Activated CD4-positive, alpha-beta T cell treated with anti-CD3 and anti-CD28 coated beads for 36 hours (primary cell): ENCODE measurements around the gene WIPF1. TPM values are rescaled to one million over a fixed set of nuclear protein-coding genes. Genes with fewer than 3 reads are reported as not detected.

Source experiments
- ATAC-seq: fragments of 200-7000 bp; cut with Tn5 transposase; one replicate; pipeline ENCODE4 v1.10.0; 2021; ENCODE audit warnings: mild to moderate bottlenecking, moderate library complexity
- CTCF ChIA-PET: fragments of 350-600 bp; sonication (Branson Sonifier 250); formaldehyde crosslinking; loops from one replicate; lab custom pipeline; 2021; ENCODE audit warnings: antibody characterized with exemption; lab: Charles Lee
- POLR2A ChIA-PET: fragments of 350-600 bp; sonication (Branson Sonifier 250); formaldehyde crosslinking; loops from one replicate; lab custom pipeline; 2021; ENCODE audit warnings: antibody characterized with exemption, inconsistent platforms; lab: Charles Lee
- DNase-seq: peaks from one replicate; pipeline ENCODE4 v3.0.0-alpha.2; 2020
- H3K27ac Mint-ChIP-seq: one replicate; pipeline ENCODE4 v1.8.0; 2021; ENCODE audit warnings: mixed read lengths
- H3K27me3 Mint-ChIP-seq: one replicate; pipeline ENCODE4 v1.8.0; 2021; ENCODE audit warnings: mixed read lengths
- H3K36me3 Mint-ChIP-seq: one replicate; pipeline ENCODE4 v1.8.0; 2021; ENCODE audit warnings: low read depth, mixed read lengths
- H3K4me1 Mint-ChIP-seq: one replicate; pipeline ENCODE4 v1.8.0; 2021; ENCODE audit warnings: mixed read lengths
- H3K4me3 Mint-ChIP-seq: one replicate; pipeline ENCODE4 v1.8.0; 2021; ENCODE audit warnings: mild to moderate bottlenecking, moderate library complexity, mixed read lengths
- H3K9me3 Mint-ChIP-seq: one replicate; pipeline ENCODE4 v1.8.0; 2021; ENCODE audit warnings: low read depth, mixed read lengths
- intact Hi-C, 2 experiments: fragments of 100-400 bp; cut with DNase I in 1 of 2; cut with micrococcal nuclease in 1 of 2; formaldehyde crosslinking; loops; one replicate each; pipeline versions ENCODE4 v1.14.2 to v1.15.1; 2022 to 2024; cut with DNase I, micrococcal nuclease
- total RNA-seq, 2 experiments: library from RNA; stranded (reverse); gene quantifications; one replicate each; pipeline ENCODE4 v1.2.3, GENCODE V29; 2021

The WIPF1 gene
- total RNA-seq, 2 experiments from 2014 or later = 161 to 188 TPM

GRCh38 chr2:174575124-174575776 is 22.4 kb downstream of the WIPF1 start:
- POLR2A ChIA-PET = no interaction called here
- peaks cover 74% of the 10 kb centered on the region for H3K4me1 Mint-ChIP-seq
- intact Hi-C loops = loop anchor here in 1 of 2 experiments (10.0 kb wide), 1 partner anchor 260 kb away; no protein-coding TSS in a partner anchor
- no peak for DNase-seq
- H3K36me3 Mint-ChIP-seq = peaks cover 66% of the 10 kb centered on the region
- H3K4me3 Mint-ChIP-seq = no peak overlapping the region
- CTCF ChIA-PET = interaction anchor here (0.6 to 12.9 kb wide), 9 partner anchors 9 to 249 kb away, joined by 3 to 172 read pairs (median 4); no protein-coding TSS in a partner anchor
- H3K27ac Mint-ChIP-seq = peak overlapping the region; percentile 68
- no peaks in the 10 kb centered on the region for H3K27me3 Mint-ChIP-seq
- ATAC-seq = no peak
- no peaks in the 10 kb centered on the region for H3K9me3 Mint-ChIP-seq

- no peaks in the 10 kb centered on the region for H3K9me3 Mint-ChIP-seq
- H3K4me1 Mint-ChIP-seq = peaks cover 74% of the 10 kb centered on the region
- POLR2A ChIA-PET = no interaction called here
- no peak overlapping the region for H3K4me3 Mint-ChIP-seq
- DNase-seq (no peak), ATAC-seq (no peak)
- CTCF ChIA-PET = interaction anchor here (0.6 to 12.9 kb wide), 10 partner anchors 10 to 1412 kb away, joined by 3 to 172 read pairs (median 4); no protein-coding TSS in a partner anchor
- intact Hi-C loops = loop anchor here in 1 of 2 experiments (10.0 kb wide), 1 partner anchor 260 kb away; no protein-coding TSS in a partner anchor
- H3K27me3 Mint-ChIP-seq = no peaks in the 10 kb centered on the region
- H3K27ac Mint-ChIP-seq = peak overlapping the region; percentile 64
- H3K36me3 Mint-ChIP-seq = peaks cover 67% of the 10 kb centered on the region
Observed at GRCh38 chr2:174574657-174575056, 22.9 kb downstream of the WIPF1 start.

- no peak overlapping the region for H3K4me3 Mint-ChIP-seq
- peaks cover 68% of the 10 kb centered on the region for H3K36me3 Mint-ChIP-seq
- ATAC-seq (peak; percentile 35), DNase-seq (peak; percentile 64)
- no peaks in the 10 kb centered on the region for H3K27me3 Mint-ChIP-seq
- intact Hi-C loops = loop anchor here in 1 of 2 experiments (2.0 to 10.0 kb wide), 2 partner anchors 61 to 261 kb away; no protein-coding TSS in a partner anchor
- CTCF ChIA-PET = interaction anchor here (0.6 to 12.9 kb wide), 11 partner anchors 9 to 1462 kb away, joined by 3 to 172 read pairs (median 4); no protein-coding TSS in a partner anchor
- peaks cover 75% of the 10 kb centered on the region for H3K4me1 Mint-ChIP-seq
- H3K27ac Mint-ChIP-seq = peak overlapping the region; percentile 91
- POLR2A ChIA-PET = interaction anchor here (0.6 to 0.7 kb wide), 2 partner anchors 60 to 77 kb away, joined by 3 to 5 read pairs; no protein-coding TSS in a partner anchor
- no peaks in the 10 kb centered on the region for H3K9me3 Mint-ChIP-seq
Observed at GRCh38 chr2:174573621-174574081, 24.0 kb downstream of the WIPF1 start.

DNA sequence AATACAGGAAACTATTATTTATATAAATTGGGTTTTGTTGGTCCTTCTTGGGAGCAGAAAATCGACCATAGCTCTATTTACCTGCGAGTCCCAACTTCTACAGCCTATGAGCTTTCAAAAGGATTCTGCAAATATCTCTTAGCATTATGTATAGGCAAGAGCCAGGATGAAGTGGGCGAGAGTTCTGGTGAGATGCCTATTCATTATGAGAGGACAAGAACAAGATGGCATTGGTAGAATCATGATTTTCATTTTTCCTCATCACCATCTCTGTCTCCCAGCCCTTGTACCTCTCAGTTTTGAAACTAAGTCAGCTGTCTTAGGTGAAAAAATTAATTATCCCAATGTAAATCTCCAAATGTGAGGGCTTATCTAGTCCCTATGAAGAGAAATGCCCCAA is 25.0 kb downstream of the WIPF1 start:
- peak overlapping the region; percentile 17 for H3K4me3 Mint-ChIP-seq
- ChIA-PET POLR2A (no interaction called here), CTCF (interaction anchor here (0.5 to 12.9 kb wide), 6 partner anchors 25 to 1471 kb away, joined by 3 to 172 read pairs (median 5); no protein-coding TSS in a partner anchor)
- H3K4me1 Mint-ChIP-seq = peaks cover 77% of the 10 kb centered on the region
- no peaks in the 10 kb centered on the region for H3K27me3 Mint-ChIP-seq
- H3K9me3 Mint-ChIP-seq = no peaks in the 10 kb centered on the region
- ATAC-seq (peak; percentile 81), DNase-seq (peak; percentile 62)
- peak overlapping the region; percentile 91 for H3K27ac Mint-ChIP-seq
- intact Hi-C loops = loop anchor here in 1 of 2 experiments (1.0 to 10.0 kb wide), 3 partner anchors 62 to 262 kb away; partner anchors contain the start of gene GPR155
- peaks cover 71% of the 10 kb centered on the region for H3K36me3 Mint-ChIP-seq

DNA sequence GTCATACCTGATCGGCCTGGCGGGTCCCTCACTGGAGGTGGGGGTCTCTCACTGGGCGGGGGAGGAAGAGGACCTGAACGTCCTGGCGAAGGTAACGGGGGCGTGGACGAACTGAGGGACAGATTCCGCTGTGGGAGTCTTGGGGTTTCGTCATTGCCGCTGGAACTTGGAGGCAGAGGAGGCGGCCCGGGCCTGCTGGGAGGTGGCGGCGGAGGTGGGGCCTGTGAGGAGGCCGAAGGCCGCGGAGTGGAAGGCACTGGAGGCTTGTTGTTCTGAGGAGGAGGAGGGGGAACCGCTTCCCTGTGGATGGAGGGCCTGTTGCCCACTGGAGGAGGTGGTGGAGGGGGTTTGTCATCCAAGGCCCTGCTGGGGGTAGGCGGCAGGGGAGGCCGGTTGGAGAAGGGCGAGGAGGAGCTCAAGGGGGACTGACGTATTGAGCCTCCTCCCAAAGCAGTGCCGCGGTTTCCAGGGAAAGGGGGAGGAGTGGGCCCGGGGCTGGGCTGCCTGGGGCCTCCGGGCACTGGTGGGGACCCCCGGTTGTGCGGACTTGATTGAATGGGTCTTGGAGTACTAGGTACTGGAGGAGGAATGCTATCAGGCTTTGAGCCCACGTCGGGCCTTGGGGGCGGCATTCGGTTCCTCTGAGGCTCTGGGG is 25.8 kb downstream of the WIPF1 start:
- ATAC-seq = no peak
- no peak overlapping the region for H3K4me3 Mint-ChIP-seq
- ChIA-PET POLR2A (interaction anchor here (0.6 kb wide), 1 partner anchor 176 kb away, joined by 4 read pairs; the partner anchor contains the start of gene SCRN3), CTCF (interaction anchor here (0.7 to 12.9 kb wide), 6 partner anchors 25 to 126 kb away, joined by 3 to 172 read pairs (median 4); no protein-coding TSS in a partner anchor)
- intact Hi-C loops = loop anchor here in 1 of 2 experiments (1.0 to 10.0 kb wide), 3 partner anchors 63 to 263 kb away; partner anchors contain the start of gene GPR155
- H3K4me1 Mint-ChIP-seq = peaks cover 81% of the 10 kb centered on the region
- DNase-seq = no peak
- H3K27me3 Mint-ChIP-seq = no peaks in the 10 kb centered on the region
- H3K36me3 Mint-ChIP-seq = peaks cover 79% of the 10 kb centered on the region
- no peaks in the 10 kb centered on the region for H3K9me3 Mint-ChIP-seq
- peak overlapping the region; percentile 74 for H3K27ac Mint-ChIP-seq

GRCh38 chr2:174570318-174570958 is 27.2 kb downstream of the WIPF1 start:
- H3K27ac Mint-ChIP-seq = peak overlapping the region; percentile 71
- POLR2A ChIA-PET = interaction anchor here (0.6 to 0.7 kb wide), 2 partner anchors 107 to 524 kb away, joined by 4 to 5 read pairs; no protein-coding TSS in a partner anchor

GRCh38 chr2:174569678-174570077 is 27.9 kb downstream of the WIPF1 start:
- POLR2A ChIA-PET = no interaction called here
- no peaks in the 10 kb centered on the region for H3K27me3 Mint-ChIP-seq
- H3K36me3 Mint-ChIP-seq = peaks cover 79% of the 10 kb centered on the region
- no peaks in the 10 kb centered on the region for H3K9me3 Mint-ChIP-seq
- DNase-seq (no peak), ATAC-seq (no peak)
- peaks cover 72% of the 10 kb centered on the region for H3K4me1 Mint-ChIP-seq
- CTCF ChIA-PET = interaction anchor here (0.8 to 1.0 kb wide), 3 partner anchors 63 to 124 kb away, joined by 3 read pairs; no protein-coding TSS in a partner anchor
- no peak overlapping the region for H3K4me3 Mint-ChIP-seq
- intact Hi-C loops = loop anchor here (2.0 to 10.0 kb wide), 2 partner anchors 61 to 265 kb away; no protein-coding TSS in a partner anchor
- peak overlapping the region; percentile 71 for H3K27ac Mint-ChIP-seq

More at GRCh38 chr2:174570318-174570958, 27.2 kb downstream of the WIPF1 start:
- intact Hi-C loops = loop anchor here in 1 of 2 experiments (10.0 kb wide), 1 partner anchor 264 kb away; no protein-coding TSS in a partner anchor
- ATAC-seq (no peak), DNase-seq (no peak)
- Mint-ChIP-seq H3K27me3 (no peaks in the 10 kb centered on the region), H3K36me3 (peaks cover 80% of the 10 kb centered on the region), H3K9me3 (no peaks in the 10 kb centered on the region), H3K4me1 (peaks cover 78% of the 10 kb centered on the region), H3K4me3 (no peak overlapping the region)
- CTCF ChIA-PET = interaction anchor here (0.8 to 1.0 kb wide), 4 partner anchors 62 to 123 kb away, joined by 3 to 4 read pairs (median 3); no protein-coding TSS in a partner anchor

DNA sequence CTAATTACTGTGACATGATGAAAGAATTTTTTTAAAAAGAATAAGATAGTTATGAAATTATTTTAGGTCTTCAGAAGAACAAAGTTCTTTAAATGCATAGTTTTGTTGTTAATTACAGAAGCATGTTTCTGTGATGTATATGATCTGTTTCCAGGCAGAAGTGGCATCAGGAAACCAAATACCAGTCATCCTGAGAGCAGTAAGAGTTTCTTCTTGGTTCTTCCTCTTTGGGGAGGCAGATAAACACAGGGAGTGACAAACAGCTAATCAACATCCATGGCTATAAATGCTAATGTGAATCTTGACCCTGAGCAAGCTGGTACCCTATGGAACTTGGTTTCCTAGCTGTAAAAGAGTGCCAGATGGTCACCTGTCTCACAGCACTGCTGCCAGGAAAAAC is 29.2 kb downstream of the WIPF1 start:
- Mint-ChIP-seq H3K27me3 (no peaks in the 10 kb centered on the region), H3K4me3 (no peak overlapping the region), H3K9me3 (no peaks in the 10 kb centered on the region), H3K4me1 (peaks cover 59% of the 10 kb centered on the region), H3K27ac (peak overlapping the region; percentile 47), H3K36me3 (peaks cover 72% of the 10 kb centered on the region)
- ATAC-seq = peak; percentile 75
- no peak for DNase-seq
- CTCF ChIA-PET = interaction anchor here (0.6 to 2.2 kb wide), 6 partner anchors 8 to 131 kb away, joined by 3 to 7 read pairs (median 4); no protein-coding TSS in a partner anchor
- intact Hi-C loops = loop anchor here in 1 of 2 experiments (2.0 kb wide), 1 partner anchor 62 kb away; no protein-coding TSS in a partner anchor
- POLR2A ChIA-PET = no interaction called here

DNA sequence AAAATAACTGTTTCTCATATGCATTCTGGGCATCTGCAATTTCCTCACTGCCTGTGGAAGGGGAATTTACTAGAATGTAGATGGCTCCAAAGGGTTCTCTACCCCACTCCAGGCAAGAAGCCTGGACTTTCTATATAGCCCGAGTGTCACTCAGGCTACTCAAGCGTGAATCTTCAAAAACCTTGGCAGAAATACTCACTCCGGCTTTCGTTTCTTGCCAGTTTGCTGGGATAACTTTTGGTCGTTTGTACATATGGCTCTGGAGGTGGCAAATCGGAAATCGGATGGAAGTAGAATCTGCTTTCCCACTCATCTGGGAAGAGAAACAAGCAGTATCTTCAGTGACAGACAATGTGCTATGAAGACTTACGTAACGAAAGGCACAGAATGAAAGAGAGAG is 30.7 kb downstream of the WIPF1 start:
- no peaks in the 10 kb centered on the region for H3K9me3 Mint-ChIP-seq
- ChIA-PET CTCF (interaction anchor here (0.8 to 2.2 kb wide), 6 partner anchors 11 to 134 kb away, joined by 3 to 7 read pairs (median 4); no protein-coding TSS in a partner anchor), POLR2A (no interaction called here)
- intact Hi-C loops = no loop called here
- ATAC-seq (no peak), DNase-seq (no peak)
- H3K27ac Mint-ChIP-seq = peak overlapping the region; percentile 83
- H3K4me3 Mint-ChIP-seq = no peak overlapping the region
- H3K27me3 Mint-ChIP-seq = no peaks in the 10 kb centered on the region
- peaks cover 50% of the 10 kb centered on the region for H3K4me1 Mint-ChIP-seq
- peaks cover 69% of the 10 kb centered on the region for H3K36me3 Mint-ChIP-seq
